Activated naive CD4-positive, alpha-beta T cell treated with anti-CD3 and anti-CD28 coated beads, Interleukin-2, amount 50 U/mL, for 72 hours (primary cell): ENCODE measurements around the gene CEMIP. TPM values are rescaled to one million over a fixed set of nuclear protein-coding genes. Genes with fewer than 3 reads are reported as not detected.

Experiments used
- ATAC-seq, 2 donors: fragments of 150-1000 bp; cut with Tn5 transposase; 2 replicates each; pipeline ENCODE4 v1.10.0; 2021; ENCODE audit warnings: mild to moderate bottlenecking in 2 of 2, moderate library complexity in 2 of 2
- DNase-seq, 2 donors: peaks; one replicate each; pipeline ENCODE4 v3.0.0; 2021 to 2022; ENCODE audit warnings: low spot score in 2 of 2
- H3K27ac Mint-ChIP-seq, 2 donors: one replicate each; pipeline ENCODE4 v1.8.0; 2022; ENCODE audit warnings: mild to moderate bottlenecking in 2 of 2, mixed read lengths in 2 of 2
- H3K36me3 Mint-ChIP-seq, 2 donors: one replicate each; pipeline ENCODE4 v1.8.0; 2022; ENCODE audit warnings: mixed read lengths in 2 of 2
- H3K9me3 Mint-ChIP-seq, 2 donors: one replicate each; pipeline ENCODE4 v1.8.0; 2022; ENCODE audit warnings: mixed read lengths in 2 of 2
- total RNA-seq, 2 donors: library from RNA; stranded (reverse); gene quantifications; one replicate each; pipeline ENCODE4 v1.2.3, GENCODE V29; 2022

The CEMIP gene
- total RNA-seq, 2 donors from 2014 or later, result not detected

DNA sequence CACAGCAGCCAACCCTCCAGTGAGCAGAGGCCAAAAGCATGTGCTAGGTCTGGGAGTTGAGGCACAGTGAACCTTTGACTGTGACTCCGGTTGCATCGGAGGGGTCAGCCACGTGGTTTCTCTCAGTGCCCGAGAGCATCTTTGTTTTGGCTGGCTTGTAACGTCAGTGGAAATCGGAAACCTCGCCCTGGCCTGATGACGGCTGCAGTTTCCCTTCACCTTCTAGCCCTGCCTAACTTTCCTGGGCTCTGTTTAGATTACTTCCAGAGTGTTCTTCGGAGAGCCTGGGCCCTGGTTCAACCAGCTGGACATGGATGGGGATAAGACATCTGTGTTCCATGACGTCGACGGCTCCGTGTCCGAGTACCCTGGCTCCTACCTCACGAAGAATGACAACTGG lies 153.8 kb downstream of the CEMIP start:
- ATAC-seq (no peak), DNase-seq (no peak)
- Mint-ChIP-seq H3K9me3 (no peaks in the 10 kb centered on the region), H3K36me3 (peaks cover 4 to 6% of the 10 kb centered on the region in 2 donors), H3K27ac (no peak overlapping the region)

DNA sequence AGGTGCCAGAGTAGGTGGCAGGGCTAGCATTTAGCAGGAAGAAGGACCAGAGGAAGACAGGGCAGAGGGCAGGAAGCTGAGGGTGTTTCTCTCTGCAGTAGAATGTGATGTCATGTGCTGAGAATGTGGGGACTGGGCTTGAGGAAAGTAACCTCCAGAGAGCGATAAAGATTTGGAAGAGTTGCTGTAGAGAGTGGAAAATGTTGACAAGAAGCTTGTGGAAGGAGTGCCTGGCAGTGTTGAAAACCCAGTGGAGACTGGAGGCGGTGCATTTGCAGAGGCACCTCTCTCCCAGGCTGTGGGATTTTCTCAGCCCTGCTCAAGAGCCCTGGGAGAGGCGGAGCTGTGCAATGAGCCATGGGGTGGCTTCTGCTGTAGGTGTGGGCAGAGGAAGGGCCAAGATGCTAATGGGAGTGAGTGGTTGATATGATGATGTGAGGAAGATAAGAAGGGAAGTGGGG lies 155.6 kb downstream of the CEMIP start:
- H3K36me3 Mint-ChIP-seq, result peaks cover 4 to 6% of the 10 kb centered on the region in 2 donors
- ATAC-seq, result no peak
- peak overlapping the region in 1 of 2 donors; percentile 18 for H3K27ac Mint-ChIP-seq
- DNase-seq, result no peak
- no peaks in the 10 kb centered on the region for H3K9me3 Mint-ChIP-seq

DNA sequence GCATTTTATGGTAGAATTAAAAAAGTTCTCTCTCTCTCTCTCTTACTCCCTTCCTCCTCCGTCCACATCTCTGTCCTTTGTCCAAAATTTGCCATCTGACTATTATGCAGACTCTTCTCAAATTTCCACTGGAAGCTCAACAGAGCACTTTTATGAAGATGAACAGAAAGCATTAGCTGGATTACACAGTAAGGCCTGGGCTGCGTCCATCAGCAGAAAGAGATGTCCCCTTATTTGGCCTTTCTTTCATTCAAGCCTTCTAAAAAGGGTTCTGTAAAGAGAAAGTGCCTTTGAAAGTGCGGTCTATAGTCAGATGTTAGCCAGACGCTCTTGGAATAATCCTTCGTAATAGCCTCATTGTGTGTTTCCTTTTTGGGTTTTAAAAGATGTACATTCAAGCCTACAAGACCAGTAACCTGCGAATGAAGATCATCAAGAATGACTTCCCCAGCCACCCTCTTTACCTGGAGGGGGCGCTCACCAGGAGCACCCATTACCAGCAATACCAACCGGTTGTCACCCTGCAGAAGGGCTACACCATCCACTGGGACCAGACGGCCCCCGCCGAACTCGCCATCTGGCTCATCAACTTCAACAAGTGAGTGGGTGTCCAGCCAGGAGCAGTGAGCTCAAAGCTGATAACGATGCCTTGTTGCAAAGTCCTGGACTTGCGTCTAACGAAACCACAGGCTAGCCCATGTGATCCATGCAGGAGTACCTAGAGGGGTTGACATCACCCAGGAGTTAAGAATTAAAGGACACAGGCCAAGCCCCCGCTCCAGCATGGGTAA lies 157.3 kb downstream of the CEMIP start:
- H3K27ac Mint-ChIP-seq, result no peak overlapping the region
- DNase-seq (no peak), ATAC-seq (no peak)
- H3K36me3 Mint-ChIP-seq, result peaks cover 4 to 6% of the 10 kb centered on the region in 2 donors
- H3K9me3 Mint-ChIP-seq, result no peaks in the 10 kb centered on the region

DNA sequence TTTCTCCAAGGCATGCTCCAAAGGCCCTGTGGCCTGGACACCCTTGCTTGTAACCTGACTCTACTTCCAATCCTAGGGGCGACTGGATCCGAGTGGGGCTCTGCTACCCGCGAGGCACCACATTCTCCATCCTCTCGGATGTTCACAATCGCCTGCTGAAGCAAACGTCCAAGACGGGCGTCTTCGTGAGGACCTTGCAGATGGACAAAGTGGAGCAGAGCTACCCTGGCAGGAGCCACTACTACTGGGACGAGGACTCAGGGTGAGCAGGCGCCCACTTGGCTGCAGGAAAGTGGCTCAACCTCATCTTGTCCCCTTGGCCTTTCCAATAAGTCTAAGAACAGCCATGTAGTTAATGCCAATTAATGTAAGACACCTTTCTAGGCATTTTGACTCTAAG lies 158.5 kb downstream of the CEMIP start:
- no peaks in the 10 kb centered on the region for H3K9me3 Mint-ChIP-seq
- peak overlapping the region in 1 of 2 donors; percentile 30 for H3K27ac Mint-ChIP-seq
- H3K36me3 Mint-ChIP-seq, result peaks cover 4 to 6% of the 10 kb centered on the region in 2 donors
- no peak for DNase-seq
- ATAC-seq, result no peak

DNA sequence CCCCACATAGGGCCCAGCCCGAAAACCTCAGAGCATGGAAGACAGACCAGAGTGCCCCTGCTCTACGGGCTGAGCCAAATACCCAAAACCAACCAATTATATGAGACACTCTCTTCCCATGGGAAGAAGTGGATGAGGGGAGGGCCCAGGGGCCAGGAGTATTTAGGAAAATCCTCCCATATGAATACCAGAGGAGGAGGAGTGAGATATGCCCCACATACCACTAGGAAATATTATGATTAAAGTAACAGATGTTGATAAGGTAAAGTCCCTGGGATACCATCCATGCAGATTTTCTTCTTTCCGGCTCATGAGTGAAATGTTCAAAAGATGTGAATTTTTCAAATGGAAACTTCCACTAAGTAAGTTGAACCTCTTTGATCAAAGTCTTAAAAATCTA lies 160.0 kb downstream of the CEMIP start:
- no peak for DNase-seq
- ATAC-seq, result no peak
- Mint-ChIP-seq H3K9me3 (no peaks in the 10 kb centered on the region), H3K27ac (no peak overlapping the region), H3K36me3 (peaks cover 4 to 6% of the 10 kb centered on the region in 2 donors)

DNA sequence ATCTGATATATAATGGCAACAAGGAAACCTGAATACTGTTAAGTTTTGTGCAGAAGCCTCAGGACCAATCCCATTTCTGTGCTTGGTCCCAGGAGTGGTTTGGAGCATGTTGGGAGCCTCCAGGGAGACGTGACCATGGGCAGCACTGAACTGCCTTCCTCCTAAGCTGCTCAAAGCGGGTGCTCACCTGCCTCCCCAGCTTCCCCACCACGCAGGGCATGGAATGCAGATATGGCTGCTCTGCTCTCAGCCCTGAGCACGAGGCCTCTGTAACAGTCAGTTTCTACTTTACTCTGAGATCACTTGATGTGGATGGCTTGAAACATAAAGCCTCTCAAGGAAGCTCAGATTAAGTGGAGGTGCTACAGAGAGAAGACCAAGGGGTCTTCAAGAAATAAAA lies 161.2 kb downstream of the CEMIP start:
- DNase-seq (no peak), ATAC-seq (no peak)
- peaks cover 4 to 6% of the 10 kb centered on the region in 2 donors for H3K36me3 Mint-ChIP-seq
- no peak overlapping the region for H3K27ac Mint-ChIP-seq
- H3K9me3 Mint-ChIP-seq, result no peaks in the 10 kb centered on the region

DNA sequence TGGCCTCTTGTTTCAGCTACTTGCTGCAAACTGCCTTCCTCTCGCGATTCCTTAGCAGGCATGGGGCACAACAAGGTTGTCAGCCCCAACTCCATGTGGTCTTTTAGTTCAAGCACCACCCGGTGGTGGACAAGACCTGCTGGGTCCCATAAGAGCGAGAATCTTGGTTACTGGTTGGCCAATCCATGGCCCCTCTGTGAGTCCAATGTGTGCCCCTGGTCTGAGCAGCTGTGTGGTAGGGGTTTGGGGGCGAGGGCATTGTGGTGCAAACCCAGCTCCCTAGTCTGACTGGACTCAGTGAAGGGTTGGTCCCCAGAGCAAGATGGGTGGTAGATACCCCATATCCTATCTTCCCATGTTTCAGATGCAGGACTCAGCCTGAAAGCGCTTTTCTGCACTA lies 161.7 kb downstream of the CEMIP start:
- no peak for ATAC-seq
- no peak for DNase-seq
- Mint-ChIP-seq H3K9me3 (no peaks in the 10 kb centered on the region), H3K27ac (no peak overlapping the region), H3K36me3 (peaks cover 4 to 6% of the 10 kb centered on the region in 2 donors)

DNA sequence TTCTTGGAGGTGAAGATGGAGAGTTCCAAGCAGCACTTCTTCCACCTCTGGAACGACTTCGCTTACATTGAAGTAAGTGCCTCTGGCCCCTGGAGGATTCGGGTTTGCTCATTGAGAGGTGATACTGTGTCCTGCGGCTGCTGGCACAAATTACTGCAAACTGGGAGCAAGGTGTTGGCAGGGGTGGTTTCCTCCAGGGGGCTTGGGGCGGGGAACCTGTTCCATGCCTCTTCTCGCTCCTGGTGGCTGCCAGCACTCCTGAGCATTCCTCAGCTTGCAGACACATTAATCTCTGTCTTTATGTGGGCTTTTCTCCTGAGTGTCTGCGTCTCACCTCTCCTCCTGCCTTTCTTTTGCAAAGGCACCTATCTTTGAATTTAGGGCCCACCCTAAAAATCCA lies 163.1 kb downstream of the CEMIP start:
- ATAC-seq (no peak), DNase-seq (no peak)
- Mint-ChIP-seq H3K9me3 (no peaks in the 10 kb centered on the region), H3K27ac (peak overlapping the region in 1 of 2 donors; percentile 21), H3K36me3 (peaks cover 0 to 4% of the 10 kb centered on the region in 2 donors)

DNA sequence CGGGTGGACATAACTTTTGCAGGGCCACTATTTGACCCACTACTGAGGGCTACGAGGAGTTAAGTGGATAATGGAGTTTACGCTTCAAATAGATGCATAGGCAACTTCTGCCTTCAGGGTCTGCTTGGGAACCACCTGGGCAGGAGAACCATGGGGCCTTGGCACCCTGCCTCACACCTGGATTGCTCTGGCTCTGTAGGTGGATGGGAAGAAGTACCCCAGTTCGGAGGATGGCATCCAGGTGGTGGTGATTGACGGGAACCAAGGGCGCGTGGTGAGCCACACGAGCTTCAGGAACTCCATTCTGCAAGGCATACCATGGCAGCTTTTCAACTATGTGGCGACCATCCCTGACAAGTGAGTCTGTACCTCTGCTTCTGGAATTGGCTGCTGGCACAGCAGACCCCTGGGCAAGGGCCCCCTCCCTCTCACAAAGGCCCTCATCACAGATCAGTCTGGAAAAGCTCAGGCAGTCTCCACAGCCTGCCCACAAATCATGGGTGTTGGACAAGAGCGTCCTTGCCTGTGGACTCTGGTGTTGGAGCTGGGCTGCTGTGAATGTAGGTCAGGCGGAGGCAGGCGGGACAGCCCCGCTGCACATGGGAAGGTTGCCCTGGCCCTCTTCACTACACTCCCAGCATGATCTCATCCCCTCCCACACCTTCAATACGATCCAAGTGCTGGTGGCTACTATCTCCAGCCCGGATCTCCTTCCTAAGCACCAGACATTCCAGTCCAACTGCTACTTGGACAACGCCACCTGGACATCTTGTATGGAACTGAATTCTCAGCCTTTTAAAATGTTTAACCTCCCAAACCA lies 163.8 kb downstream of the CEMIP start:
- ATAC-seq (no peak), DNase-seq (no peak)
- Mint-ChIP-seq H3K9me3 (no peaks in the 10 kb centered on the region), H3K36me3 (no peaks in the 10 kb centered on the region), H3K27ac (peak overlapping the region in 1 of 2 donors; percentile 21)

DNA sequence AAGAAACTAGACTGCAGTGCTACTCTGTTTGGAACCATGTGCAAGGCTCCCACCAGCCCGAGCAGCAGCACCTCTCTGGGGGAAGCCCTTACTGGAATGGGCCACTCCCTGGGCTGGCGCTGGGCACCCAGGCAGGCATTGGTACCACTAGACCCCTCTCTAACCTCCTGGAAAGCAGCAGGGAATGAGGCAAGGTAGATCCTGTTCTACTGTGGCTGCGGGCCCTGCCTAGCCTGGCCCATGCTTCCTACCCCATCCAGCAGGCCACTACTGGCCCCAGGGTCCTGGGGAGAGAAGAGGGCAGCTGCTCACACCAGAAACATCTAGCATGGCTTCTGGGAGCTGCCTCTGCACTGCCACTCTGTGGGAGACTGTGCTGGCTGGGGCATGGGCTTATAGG lies 165.6 kb downstream of the CEMIP start:
- peaks cover 0 to 5% of the 10 kb centered on the region in 2 donors for H3K36me3 Mint-ChIP-seq
- no peaks in the 10 kb centered on the region for H3K9me3 Mint-ChIP-seq
- DNase-seq (no peak), ATAC-seq (no peak)
- H3K27ac Mint-ChIP-seq, result no peak overlapping the region

DNA sequence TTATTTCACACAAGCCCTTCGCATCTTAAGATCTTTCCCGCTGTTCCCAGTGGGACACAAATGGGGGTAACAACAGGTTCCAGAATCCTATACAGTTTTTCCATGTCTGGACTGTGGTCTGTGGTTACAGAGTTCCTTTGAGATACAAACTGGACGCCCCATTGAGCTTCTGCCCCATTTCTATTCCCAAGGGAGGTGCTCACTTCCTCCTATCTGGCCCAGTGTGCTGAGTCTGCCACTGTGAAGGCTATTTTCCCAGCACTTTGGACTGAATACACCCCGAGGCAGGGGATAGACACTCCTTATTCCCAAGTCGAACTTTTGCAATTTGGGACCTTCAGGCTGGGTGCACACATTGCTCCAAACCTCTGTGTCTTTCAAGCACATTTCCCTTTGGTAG lies 166.4 kb downstream of the CEMIP start:
- no peak overlapping the region for H3K27ac Mint-ChIP-seq
- no peaks in the 10 kb centered on the region for H3K9me3 Mint-ChIP-seq
- ATAC-seq, result no peak
- peaks cover 0 to 5% of the 10 kb centered on the region in 2 donors for H3K36me3 Mint-ChIP-seq
- DNase-seq, result no peak

DNA sequence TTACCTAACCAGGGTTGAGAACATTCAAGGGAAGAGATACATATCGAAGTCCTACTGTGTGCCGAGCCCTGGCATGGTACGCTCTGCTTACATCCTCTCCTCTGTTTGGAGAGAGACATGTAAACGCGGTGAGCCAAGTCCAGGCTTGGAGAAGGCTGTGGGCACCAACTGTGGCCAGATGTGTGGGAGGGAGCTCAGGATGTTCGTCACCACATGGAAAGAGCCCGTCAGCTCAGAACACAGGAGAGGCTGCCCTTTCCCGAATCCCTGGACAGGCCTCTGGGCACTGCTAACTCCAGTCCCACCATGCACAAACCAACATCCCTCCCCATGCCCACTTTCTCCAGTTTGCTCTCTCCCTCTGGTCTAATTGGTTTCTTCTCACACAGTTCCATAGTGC lies 167.4 kb downstream of the CEMIP start:
- no peak overlapping the region for H3K27ac Mint-ChIP-seq
- DNase-seq (no peak), ATAC-seq (no peak)
- peaks cover 0 to 6% of the 10 kb centered on the region in 2 donors for H3K36me3 Mint-ChIP-seq
- H3K9me3 Mint-ChIP-seq, result no peaks in the 10 kb centered on the region

DNA sequence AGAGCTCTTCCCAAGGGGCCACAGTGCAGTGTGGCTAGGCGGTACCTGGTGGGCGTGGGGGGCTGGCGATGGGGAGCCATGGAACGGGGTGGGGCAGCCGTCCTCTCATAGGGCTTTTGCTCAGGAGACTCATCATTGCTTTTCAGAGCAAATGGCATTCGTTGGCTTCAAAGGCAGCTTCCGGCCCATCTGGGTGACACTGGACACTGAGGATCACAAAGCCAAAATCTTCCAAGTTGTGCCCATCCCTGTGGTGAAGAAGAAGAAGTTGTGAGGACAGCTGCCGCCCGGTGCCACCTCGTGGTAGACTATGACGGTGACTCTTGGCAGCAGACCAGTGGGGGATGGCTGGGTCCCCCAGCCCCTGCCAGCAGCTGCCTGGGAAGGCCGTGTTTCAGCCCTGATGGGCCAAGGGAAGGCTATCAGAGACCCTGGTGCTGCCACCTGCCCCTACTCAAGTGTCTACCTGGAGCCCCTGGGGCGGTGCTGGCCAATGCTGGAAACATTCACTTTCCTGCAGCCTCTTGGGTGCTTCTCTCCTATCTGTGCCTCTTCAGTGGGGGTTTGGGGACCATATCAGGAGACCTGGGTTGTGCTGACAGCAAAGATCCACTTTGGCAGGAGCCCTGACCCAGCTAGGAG lies 169.6 kb downstream of the CEMIP start:
- no peak overlapping the region for H3K27ac Mint-ChIP-seq
- H3K9me3 Mint-ChIP-seq, result no peaks in the 10 kb centered on the region
- H3K36me3 Mint-ChIP-seq, result peaks cover 0 to 20% of the 10 kb centered on the region in 2 donors
- ATAC-seq, result no peak
- no peak for DNase-seq

DNA sequence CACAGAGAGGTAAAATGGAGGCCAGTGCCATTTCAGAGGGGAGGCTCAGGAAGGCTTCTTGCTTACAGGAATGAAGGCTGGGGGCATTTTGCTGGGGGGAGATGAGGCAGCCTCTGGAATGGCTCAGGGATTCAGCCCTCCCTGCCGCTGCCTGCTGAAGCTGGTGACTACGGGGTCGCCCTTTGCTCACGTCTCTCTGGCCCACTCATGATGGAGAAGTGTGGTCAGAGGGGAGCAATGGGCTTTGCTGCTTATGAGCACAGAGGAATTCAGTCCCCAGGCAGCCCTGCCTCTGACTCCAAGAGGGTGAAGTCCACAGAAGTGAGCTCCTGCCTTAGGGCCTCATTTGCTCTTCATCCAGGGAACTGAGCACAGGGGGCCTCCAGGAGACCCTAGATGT lies 170.6 kb downstream of the CEMIP start:
- Mint-ChIP-seq H3K9me3 (no peaks in the 10 kb centered on the region), H3K36me3 (peaks cover 0 to 20% of the 10 kb centered on the region in 2 donors), H3K27ac (no peak overlapping the region)
- DNase-seq (no peak), ATAC-seq (no peak)

DNA sequence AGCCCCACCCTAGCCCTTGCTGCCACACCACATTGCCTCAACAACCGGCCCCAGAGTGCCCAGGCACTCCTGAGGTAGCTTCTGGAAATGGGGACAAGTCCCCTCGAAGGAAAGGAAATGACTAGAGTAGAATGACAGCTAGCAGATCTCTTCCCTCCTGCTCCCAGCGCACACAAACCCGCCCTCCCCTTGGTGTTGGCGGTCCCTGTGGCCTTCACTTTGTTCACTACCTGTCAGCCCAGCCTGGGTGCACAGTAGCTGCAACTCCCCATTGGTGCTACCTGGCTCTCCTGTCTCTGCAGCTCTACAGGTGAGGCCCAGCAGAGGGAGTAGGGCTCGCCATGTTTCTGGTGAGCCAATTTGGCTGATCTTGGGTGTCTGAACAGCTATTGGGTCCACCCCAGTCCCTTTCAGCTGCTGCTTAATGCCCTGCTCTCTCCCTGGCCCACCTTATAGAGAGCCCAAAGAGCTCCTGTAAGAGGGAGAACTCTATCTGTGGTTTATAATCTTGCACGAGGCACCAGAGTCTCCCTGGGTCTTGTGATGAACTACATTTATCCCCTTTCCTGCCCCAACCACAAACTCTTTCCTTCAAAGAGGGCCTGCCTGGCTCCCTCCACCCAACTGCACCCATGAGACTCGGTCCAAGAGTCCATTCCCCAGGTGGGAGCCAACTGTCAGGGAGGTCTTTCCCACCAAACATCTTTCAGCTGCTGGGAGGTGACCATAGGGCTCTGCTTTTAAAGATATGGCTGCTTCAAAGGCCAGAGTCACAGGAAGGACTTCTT lies 171.3 kb downstream of the CEMIP start:
- H3K36me3 Mint-ChIP-seq, result peaks cover 0 to 20% of the 10 kb centered on the region in 2 donors
- ATAC-seq, result no peak
- peak overlapping the region; percentile 21 to 65 for H3K27ac Mint-ChIP-seq
- H3K9me3 Mint-ChIP-seq, result no peaks in the 10 kb centered on the region
- DNase-seq, result no peak

DNA sequence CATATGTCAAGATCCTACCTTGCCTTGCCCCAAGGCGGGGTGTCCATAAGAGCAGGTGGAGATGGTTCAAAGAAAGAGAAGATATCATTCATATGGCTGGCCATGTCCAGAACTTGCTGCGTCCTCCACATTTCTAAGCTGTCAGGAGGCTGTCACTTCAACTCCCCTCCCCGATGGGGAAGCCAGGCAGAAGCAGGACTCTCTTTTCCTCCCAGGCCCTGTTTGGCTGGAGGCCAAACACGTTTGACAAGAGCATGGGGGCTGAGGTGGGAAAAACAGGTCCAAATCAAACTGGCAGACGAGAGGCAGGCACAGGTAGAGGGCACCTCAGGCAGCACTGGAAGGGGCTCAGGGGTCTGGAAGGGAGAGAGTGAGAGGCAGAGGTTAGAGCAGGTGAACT lies 172.8 kb downstream of the CEMIP start:
- H3K27ac Mint-ChIP-seq, result peak overlapping the region; percentile 22 to 25
- H3K9me3 Mint-ChIP-seq, result no peaks in the 10 kb centered on the region
- DNase-seq (no peak), ATAC-seq (no peak)
- peaks cover 0 to 20% of the 10 kb centered on the region in 2 donors for H3K36me3 Mint-ChIP-seq
